Measurements from ENCODE around the gene CAMK2D.

Gene CAMK2D

DNA sequence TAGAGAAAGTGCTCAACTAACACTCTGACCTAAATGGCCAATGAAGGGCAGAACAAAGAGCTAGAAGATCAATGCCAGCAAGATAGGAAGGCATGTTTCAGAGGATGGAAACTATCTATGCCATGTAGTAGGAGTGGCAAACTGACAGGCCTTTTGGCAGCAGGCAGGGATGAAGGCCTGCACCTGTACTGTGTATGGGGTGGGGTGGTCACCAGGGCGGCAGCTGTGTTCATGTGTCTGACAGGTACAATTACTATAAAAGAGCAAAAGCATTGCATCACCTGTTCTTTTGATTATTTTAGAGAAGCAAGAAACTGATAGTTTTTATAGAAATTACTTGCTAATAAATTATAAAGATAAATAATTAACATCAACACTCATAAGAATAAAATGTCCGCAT lies 239.1 kb downstream of the CAMK2D start:
- DNase-seq (ENCODE audit: low read depth), result no peak

DNA sequence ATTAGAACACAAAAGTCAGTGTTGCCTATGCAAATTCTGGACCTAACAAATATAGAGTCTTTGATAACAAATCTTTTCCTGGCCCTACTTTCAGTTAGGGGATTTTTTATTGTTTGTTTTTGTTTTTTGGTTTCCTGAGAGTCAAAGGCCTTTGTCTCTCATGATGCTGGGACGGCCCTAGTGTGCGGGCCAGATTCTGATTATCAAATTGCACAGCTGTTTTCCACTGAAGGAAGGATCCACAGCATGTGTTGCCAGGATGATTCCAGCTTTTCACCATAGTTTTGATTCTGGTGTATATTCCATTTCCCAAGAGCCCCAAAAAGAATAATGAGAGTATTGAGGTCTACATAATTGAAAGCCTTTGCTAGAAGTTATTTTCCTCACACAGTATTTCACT lies 248.2 kb downstream of the CAMK2D start:
- DNase-seq (ENCODE audit: low read depth), result no peak

DNA sequence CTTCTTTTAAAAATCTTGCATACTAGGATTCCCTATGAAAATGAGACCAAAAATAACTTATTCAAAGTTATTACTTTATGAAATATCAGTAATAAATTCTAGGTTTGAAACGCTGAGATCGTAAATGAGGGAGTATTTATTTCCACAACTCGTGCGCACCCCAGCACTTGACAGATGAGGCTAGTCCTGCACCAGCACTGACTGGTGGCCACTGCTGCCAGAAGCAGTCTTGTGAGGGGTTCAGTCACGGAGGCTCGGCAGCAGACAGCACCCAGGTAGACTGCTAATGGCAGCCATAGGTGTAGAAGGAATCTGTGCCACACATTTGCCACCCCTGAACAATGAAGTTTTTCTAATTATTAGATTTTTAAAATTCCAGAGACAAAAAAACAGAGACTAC lies 248.7 kb downstream of the CAMK2D start:
- DNase-seq (ENCODE audit: low read depth), result no peak

DNA sequence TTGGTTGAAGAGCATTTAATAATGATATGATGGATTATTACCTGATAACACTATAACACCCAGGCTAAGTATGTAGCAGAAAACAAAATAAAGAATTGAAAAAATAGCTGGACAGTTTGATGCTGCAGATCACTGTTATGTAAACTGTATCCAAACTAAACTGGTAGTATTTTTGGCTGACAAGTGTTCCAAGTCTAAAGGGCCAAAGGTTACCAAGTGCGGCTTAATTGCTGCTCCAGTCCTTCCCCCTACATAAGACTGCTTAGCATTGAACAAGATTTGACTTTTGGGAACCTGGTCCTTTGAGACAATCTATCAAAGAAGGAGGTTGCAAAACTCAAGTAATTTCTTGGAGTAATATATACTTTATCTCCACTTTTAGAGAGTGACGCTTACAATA lies 249.6 kb downstream of the CAMK2D start:
- DNase-seq (ENCODE audit: low read depth), result no peak

DNA sequence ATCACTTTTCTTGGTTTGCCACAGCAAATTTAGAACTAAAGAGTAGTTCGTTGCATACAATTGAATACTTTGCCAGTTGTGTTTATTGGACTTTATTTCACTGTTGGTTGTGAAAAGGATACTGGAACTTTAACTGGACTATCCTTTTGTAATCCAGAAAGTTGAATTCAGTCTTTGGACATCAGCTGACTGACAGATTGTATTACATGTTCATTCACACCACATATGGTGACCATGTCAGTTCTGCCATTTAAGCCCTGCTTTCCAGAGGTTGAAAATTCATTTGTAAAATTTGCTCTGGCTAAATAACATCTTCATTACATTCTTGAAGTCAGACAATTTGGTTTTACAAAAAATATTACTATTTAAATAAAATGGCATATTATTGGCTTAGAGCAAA lies 251.7 kb downstream of the CAMK2D start:
- no peak for DNase-seq (ENCODE audit: low read depth)

DNA sequence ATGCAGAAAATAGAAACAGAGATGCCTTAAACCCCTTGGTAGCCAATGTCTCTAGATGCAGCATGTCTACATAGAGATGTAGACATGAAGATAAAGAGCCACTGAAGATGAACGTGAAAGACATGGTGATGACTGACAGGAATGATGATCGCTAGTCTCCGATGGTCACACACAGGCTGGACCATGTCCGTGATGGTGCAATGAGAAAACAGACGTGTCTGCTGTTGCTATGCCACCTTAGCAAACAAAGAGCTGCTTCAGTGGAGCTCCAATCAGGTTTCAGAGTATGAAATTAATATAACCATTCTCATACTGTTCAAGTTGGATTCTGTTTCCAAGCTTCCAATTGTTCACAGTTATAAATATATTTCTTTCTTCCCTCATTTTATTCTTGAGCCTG lies 256.5 kb downstream of the CAMK2D start:
- DNase-seq (ENCODE audit: low read depth), result no peak

DNA sequence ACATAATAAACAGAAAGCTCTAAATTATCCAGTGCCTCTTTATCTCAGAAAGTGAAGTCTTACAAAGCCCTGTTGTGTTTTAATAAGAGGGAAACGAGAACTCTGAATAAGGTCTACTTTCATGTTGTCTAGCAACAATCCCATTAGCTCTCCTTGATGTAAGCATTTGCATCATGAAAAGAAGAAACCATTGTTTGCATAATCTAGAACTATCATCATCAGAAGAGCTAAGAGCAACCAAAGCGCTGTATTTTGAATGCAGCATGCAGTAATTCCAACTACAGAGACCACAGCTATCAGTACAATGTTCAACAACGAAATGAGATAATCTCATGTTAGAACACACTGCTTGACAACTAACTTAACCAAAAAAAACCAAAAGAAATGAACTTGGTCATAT lies 257.1 kb downstream of the CAMK2D start:
- DNase-seq (ENCODE audit: low read depth), result no peak

DNA sequence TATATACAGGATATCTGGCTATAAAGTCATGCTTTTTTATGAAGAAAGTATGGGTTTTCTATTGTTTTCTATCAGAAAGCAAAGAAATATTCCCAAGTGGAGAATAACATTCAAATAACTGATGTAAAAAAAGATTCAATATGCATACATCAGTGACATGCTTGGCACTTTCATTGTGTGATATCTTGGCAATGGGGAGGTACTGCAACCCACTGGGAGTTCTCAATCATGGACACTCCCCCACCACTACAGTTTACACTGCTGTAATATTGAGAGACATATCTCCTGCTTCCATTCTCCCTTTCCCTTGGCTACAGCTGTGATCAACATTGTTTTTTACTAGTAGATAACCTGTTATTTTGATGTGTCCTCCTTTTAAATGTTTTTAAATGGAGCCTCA lies 257.8 kb downstream of the CAMK2D start:
- no peak for DNase-seq (ENCODE audit: low read depth)

DNA sequence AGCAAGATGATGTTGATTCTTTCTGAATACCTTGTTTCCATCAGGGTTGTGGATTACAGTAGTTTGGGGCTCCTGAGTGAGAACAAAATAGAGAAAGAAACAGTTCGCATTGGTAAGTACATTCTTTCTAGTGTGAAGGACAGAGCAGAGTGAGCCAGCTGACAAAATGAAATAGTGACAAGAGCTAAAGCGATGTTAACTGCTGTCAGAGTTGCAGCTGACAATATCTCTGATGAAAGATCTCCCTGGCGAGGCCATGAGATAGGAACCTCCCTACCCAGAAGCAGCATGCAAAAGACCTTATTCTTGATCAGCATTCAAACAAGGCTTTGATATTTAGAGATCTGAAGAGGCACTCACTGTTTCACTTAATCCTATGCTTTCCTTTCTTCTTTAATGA lies 258.6 kb downstream of the CAMK2D start:
- DNase-seq (ENCODE audit: low read depth), result no peak

DNA sequence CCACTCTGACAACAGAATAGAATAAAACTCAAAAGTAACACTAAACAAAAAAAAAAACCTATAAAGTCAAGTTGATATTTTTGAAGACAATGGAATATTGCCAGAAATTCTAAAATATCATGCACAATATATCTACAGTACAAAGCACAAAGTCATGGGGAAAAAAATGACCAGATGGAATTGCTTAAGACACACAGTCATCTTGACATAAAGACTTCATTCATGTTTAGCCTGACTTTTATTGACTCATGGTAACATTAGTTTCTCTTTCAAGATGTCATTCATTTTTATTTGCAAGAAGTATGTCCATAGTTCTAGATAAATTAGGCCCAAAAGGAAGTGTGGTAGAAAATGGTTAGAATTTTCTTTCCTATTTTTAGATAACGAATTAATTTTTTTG lies 259.1 kb downstream of the CAMK2D start:
- DNase-seq (ENCODE audit: low read depth), result peak; percentile 53

DNA sequence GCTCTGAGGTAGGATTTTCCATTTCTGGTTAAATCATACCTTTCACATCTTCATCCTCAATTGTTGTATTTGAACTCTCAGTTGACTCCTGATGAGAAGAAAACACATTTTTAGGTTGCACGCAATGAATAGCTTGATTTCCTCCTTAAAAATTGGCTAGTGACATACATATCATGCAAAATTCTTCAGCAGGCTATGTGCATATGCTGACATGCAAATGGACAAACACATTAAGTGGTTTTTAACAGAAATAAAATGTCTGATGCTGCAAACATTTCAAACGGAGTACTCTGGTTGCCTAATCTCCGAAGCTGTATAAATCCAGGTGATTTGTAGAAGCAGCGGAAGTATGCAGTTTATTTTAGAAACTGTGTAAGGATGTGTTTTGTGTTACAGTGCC lies 261.1 kb downstream of the CAMK2D start:
- DNase-seq (ENCODE audit: low read depth), result no peak

DNA sequence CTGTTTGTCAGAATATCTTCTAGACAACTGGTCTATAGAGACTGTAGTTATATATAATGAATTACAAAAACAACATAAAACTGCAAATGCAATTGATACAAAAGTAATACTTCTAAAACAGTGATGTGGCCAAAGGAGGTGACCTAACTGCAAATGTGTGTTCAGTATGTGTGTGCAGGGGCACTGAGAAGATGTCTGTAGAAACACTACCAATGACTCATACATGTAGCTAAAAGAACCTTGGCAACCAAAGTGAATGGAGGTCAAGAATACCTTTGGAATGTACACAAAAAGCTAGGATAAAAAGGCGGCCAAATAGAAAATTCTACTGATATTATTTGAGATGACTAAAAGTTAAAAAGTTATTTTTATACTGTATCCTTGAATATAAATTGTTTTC lies 261.8 kb downstream of the CAMK2D start:
- DNase-seq (ENCODE audit: low read depth), result peak; percentile 17

DNA sequence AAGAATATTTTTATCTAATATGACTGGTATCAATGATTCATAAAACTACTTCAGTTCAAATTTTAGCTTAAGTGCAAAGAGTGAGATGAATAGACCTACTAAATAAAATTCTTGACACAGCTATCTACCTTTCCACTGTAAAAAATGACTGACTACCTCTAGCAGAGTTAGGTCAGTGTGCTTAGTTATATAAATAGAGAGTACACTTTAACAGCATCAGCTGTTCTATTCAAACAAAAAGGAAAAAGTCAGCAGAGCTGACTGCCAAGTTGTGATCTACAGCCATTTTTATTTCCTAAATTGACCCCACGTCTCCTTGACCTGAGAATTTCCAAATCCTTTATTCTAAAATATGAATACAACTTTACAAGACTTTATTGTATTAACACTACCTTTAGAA lies 262.4 kb downstream of the CAMK2D start:
- DNase-seq (ENCODE audit: low read depth), result no peak

DNA sequence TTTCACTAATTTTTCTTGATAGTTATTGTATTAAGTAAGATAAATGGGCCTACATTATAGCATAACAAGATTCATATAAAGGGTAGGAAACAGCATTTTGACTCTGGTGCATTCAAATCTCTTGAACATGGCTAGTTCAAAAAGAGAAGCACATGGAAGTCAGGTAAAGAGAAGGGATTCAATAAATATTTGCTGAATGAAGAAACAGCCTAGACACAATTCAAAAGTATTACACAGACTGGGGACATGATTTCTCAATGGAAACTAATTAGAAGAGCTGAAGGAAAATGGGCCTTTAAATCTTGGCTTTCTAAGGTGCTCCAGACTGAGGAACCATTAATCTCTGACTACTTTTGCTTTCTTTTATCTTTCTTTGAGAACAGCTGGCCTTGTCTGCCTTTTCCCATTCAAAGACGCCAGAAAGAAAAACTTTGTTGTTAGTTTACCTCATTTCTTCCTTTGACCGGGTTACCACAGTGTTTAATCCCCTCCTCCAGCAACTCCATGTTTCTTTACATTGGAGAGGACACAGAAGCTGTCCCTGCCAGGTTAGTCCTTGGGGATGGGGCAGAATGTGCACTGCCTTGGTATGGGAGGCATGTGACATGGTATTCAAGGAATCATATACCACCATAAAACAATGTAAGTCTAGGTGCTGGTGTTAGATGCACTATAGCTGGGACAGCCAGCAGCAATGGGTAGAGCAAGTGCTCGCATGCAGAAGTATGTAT lies 264.2 kb downstream of the CAMK2D start:
- DNase-seq (ENCODE audit: low read depth), result no peak

DNA sequence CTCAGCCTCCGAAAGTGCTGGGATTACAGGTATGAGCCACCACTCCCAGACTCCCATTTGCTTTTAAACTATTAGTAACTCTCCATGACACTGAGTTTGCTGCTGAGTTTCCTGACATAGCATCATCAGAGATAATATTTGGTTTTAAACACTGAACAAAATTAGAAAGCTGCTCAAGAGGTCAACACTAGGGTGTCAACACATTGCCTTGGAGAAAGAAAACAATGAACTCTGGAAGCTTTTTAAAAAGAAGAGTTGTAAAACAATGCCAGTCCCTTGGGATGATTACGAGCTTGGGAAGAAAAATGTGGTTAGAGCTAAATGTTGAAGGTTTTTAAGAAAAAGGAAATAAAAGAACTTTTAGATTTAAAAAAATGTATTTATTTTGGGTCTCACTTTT lies 264.8 kb downstream of the CAMK2D start:
- DNase-seq (ENCODE audit: low read depth), result no peak

DNA sequence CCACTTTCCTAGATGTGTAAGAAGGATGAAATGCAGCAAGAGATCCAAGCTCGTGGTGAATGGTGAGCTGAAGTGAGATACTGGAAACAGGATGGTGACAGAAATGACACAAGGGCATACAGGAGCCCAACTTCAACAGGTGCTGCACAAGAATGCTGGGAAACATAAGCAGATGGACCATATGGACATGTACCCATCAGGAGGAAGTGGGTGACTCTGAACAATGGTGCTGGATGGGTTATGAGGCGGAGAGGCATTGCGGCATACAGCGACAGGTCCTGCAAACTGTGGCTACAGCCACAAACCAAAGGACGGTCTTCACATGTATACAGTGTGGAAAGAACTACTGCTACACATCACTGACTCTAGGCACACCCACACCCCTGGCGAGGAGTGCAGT lies 265.7 kb downstream of the CAMK2D start:
- DNase-seq (ENCODE audit: low read depth), result no peak

DNA sequence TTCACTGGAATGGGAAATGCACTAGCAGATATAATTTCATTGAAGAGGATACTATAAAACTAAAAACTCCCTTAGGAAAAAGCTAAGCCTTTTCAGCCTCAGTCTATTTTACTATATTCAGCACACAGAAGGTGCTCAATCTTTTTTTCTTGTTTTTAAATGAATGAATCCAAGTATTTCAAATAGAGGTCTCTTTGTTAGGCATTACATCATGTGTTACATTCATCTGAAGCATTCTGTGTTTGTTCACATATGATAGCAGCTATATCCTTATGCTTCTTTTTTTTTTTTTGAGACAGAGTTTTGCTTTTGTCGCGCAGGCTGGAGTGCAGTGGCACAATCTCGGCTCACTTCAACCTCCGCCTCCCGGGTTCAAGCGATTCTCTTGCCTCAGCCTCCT lies 278.4 kb downstream of the CAMK2D start:
- no peak for DNase-seq (ENCODE audit: low read depth)

DNA sequence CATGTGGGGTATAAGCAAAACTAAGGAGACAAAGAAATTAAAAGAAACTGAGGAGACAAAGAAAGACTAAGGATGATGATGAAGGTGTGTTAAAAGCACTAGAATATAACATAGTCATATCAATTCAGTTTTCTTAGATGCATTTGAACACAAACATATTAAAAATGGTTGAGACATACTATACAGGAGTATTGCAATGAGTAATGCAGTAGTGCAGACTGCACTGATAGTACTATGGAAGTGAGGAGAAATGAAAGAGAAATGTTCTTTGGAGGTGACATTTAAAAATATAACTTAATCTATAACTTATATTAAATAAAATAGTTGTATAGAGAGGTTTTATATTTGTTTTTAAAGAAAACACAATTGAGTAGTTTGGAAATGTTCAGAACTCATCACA lies 279.2 kb downstream of the CAMK2D start:
- no peak for DNase-seq (ENCODE audit: low read depth)

DNA sequence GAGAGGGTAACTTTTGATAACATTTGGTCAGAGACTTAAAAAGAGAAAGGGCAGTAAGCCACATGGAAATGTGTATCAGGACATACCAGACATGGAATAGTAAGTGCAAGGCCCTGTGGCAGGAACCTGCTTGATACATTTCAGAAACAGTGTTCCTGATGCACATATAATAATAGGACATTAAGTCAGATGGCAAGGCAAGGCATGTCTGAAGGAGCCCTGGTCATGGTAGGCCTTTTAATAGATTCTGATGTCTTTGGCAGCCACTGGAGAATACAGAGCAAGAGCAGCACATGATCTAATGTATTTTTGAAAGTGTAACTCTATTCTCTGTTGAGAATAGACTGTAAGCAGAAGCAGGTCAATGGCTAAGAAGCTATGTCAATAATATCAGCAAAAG lies 279.7 kb downstream of the CAMK2D start:
- no peak for DNase-seq (ENCODE audit: low read depth)

DNA sequence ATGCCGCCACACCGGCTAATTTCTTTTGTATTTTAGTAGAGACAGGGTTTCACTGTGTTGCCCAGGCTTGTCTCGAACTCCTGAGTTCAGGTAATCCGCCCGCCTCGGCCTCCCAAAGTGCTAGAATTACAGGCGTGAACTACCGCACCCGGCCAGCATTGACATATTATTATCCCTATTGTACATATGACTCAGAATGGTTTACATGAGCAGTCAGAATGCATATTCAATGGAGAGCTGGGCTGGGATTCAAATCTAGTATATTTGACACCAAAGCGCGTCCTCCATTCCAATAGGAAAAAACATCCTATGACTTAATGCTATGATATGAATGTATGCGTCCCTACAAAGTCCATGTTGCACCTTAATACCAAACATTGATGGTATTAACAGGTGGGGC lies 281.4 kb downstream of the CAMK2D start:
- no peak for DNase-seq (ENCODE audit: low read depth)

DNA sequence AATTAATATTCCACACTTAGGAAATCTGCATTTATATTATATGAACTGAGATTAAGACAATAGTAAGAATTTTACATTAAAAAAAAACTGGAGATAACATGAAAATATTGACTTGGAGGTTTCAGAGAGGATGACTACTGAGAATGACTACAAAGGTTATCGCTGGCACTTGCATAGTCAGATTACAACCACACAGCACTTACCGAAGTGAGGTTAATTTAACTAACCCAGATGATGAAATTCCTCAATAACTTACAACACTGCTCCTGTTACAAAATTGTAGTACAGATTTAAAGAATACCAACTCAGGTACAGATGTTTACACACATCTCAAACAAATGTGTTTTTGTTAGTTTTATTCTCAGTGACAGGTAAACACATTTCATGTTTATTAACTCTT lies 283.5 kb downstream of the CAMK2D start:
- no peak for DNase-seq (ENCODE audit: low read depth)

DNA sequence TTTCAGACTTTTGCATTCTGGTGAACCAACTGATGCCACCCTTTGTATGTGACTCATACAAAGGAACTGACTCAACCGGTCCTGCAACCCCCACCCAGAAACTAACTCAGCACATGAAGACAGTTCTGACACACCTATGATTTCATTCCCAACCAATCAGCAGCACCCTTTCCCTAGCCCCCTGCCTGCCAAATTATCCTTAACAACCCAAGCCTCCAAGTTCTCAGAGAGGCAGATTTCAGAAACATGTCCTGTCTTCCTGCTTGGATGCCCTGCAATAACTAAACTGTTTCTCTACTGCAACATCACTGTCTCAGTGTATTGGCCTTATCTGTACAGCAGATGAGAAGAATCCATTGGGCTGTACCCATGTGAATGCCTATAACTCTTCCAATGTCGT lies 284.7 kb downstream of the CAMK2D start:
- DNase-seq (ENCODE audit: low read depth), result no peak

DNA sequence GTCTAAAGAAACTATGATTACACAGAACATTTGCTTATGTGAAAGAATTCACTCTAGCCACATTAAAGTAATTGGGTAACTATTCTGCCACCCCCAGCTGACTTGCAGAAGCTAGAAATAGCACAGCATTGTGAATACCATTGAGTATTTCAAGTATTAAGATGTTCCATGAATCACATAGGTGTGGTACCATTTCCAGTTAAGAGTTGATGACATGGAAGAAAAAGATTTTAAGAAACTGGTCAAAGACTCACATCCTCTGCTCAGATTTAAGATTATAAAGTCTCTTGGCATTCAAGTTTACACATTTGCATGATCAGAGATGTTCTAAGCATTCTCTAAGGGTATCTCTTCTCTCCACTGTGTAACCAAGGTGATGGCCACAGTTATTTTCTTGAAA lies 287.5 kb downstream of the CAMK2D start:
- DNase-seq (ENCODE audit: low read depth), result peak; percentile 87

DNA sequence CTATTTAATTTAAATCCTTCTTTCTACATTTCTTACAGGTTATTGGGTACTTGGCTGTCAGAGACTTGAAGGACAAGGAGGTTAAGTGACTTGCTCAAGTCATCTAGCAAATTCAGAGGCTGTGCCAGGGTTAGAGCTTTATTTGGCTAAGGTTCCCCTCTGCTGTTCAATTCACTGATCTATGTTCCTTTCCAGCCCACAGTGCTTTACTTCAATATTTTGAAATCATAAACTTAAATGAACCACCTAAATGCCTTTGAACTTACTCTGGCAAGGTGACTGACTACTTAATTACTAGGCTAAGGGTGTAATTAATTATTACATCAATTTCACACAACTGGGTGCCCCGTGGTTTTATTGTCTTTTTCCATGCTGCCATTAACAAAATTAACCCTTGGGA lies 288.7 kb downstream of the CAMK2D start:
- DNase-seq (ENCODE audit: low read depth), result no peak
